SK-N-SH treated with all-trans-retinoic acid at 6 μM for 48 hours (cell line): ENCODE measurements around the gene MKRN2OS.

Experiments
- ATAC-seq: fragments of 200-7000 bp; cut with Tn5 transposase; 3 replicates; pipeline ENCODE4 v1.9.1; 2020; ENCODE audit warnings: mild to moderate bottlenecking, moderate library complexity
- ARNTL ChIP-seq: fragments of 450-650 bp; formaldehyde crosslinking; IDR thresholded peaks from 2 replicates; pipeline ENCODE4 v1.5.0; 2020; ENCODE audit warnings: low read depth, mild to moderate bottlenecking, moderate library complexity, borderline replicate concordance
- BACH2 ChIP-seq: fragments of 250-450 bp; sonication (Bioruptor Pico); IDR thresholded peaks from 2 replicates; pipeline ENCODE4 v1.9.0; 2021; ENCODE audit warnings: mild to moderate bottlenecking, borderline replicate concordance
- CSDC2 ChIP-seq: fragments of 250-450 bp; sonication (Bioruptor Pico); IDR thresholded peaks from 2 replicates; pipeline ENCODE4 v1.5.0; 2020; ENCODE audit warnings: mild to moderate bottlenecking, moderate library complexity
- ESRRG ChIP-seq: fragments of 250-450 bp; sonication (Bioruptor Pico); IDR thresholded peaks from 2 replicates; pipeline ENCODE4 v1.6.1; 2021; ENCODE audit warnings: mild to moderate bottlenecking
- GLIS3 ChIP-seq: fragments of 250-450 bp; sonication (Bioruptor Pico); IDR thresholded peaks from 2 replicates; pipeline ENCODE4 v1.5.0; 2020; ENCODE audit warnings: mild to moderate bottlenecking, moderate library complexity
- ISL1 ChIP-seq: fragments of 250-450 bp; sonication (Bioruptor Pico); IDR thresholded peaks from 2 replicates; pipeline ENCODE4 v2.1.2; 2022; ENCODE audit warnings: mild to moderate bottlenecking, moderate library complexity
- OSR1 ChIP-seq: fragments of 250-450 bp; sonication (Bioruptor Pico); IDR thresholded peaks from 2 replicates; pipeline ENCODE4 v1.8.0; 2022; ENCODE audit warnings: moderate library complexity, mild to moderate bottlenecking, inconsistent platforms
- PPARA ChIP-seq: fragments of 250-450 bp; sonication (Bioruptor Pico); IDR thresholded peaks from 2 replicates; pipeline ENCODE4 v1.5.0; 2020; ENCODE audit warnings: mild to moderate bottlenecking, borderline replicate concordance
- RARB ChIP-seq: fragments of 250-450 bp; sonication (Bioruptor Pico); IDR thresholded peaks from 2 replicates; pipeline ENCODE4 v1.8.0; 2021; ENCODE audit warnings: mild to moderate bottlenecking, moderate library complexity
- SNAI2 ChIP-seq: fragments of 250-450 bp; sonication (Bioruptor Pico); IDR thresholded peaks from 2 replicates; pipeline ENCODE4 v1.5.0; 2020; ENCODE audit warnings: mild to moderate bottlenecking, moderate library complexity
- TCF4 ChIP-seq: fragments of 250-450 bp; sonication (Bioruptor Pico); IDR thresholded peaks from 2 replicates; pipeline ENCODE4 v1.8.0; 2021; ENCODE audit warnings: mild to moderate bottlenecking, moderate library complexity, borderline replicate concordance
- TOX ChIP-seq: fragments of 250-450 bp; sonication (Bioruptor Pico); IDR thresholded peaks from 2 replicates; pipeline ENCODE4 v1.8.0; 2021; ENCODE audit warnings: mild to moderate bottlenecking, moderate library complexity, borderline replicate concordance
- ZC3H10 ChIP-seq: fragments of 250-450 bp; sonication (Bioruptor Pico); IDR thresholded peaks from 2 replicates; pipeline ENCODE4 v1.5.1; 2021; ENCODE audit warnings: mild to moderate bottlenecking, moderate library complexity
- ZFP3 ChIP-seq: fragments of 250-450 bp; sonication (Bioruptor Pico); IDR thresholded peaks from 2 replicates; pipeline ENCODE4 v1.5.0; 2020; ENCODE audit warnings: mild to moderate bottlenecking, moderate library complexity
- ZFP30 ChIP-seq: fragments of 450-650 bp; formaldehyde crosslinking; IDR thresholded peaks from 2 replicates; pipeline ENCODE4 v1.5.0; 2022; ENCODE audit warnings: mild to moderate bottlenecking, moderate library complexity
- ZNF70 ChIP-seq: fragments of 450-650 bp; formaldehyde crosslinking; IDR thresholded peaks from 2 replicates; pipeline ENCODE4 v1.5.0; 2020; ENCODE audit warnings: mild to moderate bottlenecking, moderate library complexity
- ZNF8 ChIP-seq: fragments of 450-650 bp; formaldehyde crosslinking; IDR thresholded peaks from 2 replicates; pipeline ENCODE4 v1.5.0; 2020; ENCODE audit warnings: mild to moderate bottlenecking, moderate library complexity
- TF ChIP-seq, protein P1 (sequence below): fragments of 250-450 bp; sonication (Bioruptor Pico); IDR thresholded peaks from 2 replicates; pipeline ENCODE4 v1.8.0; 2020; ENCODE audit warnings: mild to moderate bottlenecking, moderate library complexity, borderline replicate concordance
- TF ChIP-seq, protein P2 (sequence below): fragments of 250-450 bp; sonication (Bioruptor Pico); IDR thresholded peaks from 2 replicates; pipeline ENCODE4 v1.8.0; 2021; ENCODE audit warnings: low read depth, mild to moderate bottlenecking, moderate library complexity, borderline replicate concordance
- TF ChIP-seq, protein P3 (sequence below): fragments of 250-450 bp; sonication (Bioruptor Pico); IDR thresholded peaks from 2 replicates; pipeline ENCODE4 v1.5.1; 2020; ENCODE audit warnings: low read depth, mild to moderate bottlenecking, moderate library complexity
- TF ChIP-seq, protein P4 (sequence below): fragments of 250-450 bp; sonication (Bioruptor Pico); IDR thresholded peaks from 2 replicates; pipeline ENCODE4 v1.5.1; 2021; ENCODE audit warnings: mild to moderate bottlenecking, moderate library complexity

MKRN2OS gene

DNA sequence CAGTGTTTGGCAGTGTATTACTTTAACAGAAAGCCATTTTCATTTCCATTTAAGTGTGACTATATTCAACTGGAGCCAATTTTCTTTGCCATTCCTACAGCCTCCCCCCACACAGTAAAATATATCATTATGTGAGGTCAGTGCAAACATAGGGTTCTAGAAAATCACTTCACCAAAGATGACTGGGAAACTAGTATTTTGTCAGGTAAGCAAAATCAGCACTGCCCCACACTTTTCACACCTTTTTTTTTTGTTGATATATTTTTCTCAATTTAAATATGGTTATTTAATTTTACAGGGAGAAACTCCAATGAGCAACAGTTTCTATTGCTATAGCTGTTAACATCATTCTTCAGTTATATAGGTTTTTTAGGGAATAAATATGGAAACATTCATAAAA, 29.7 kb downstream of the MKRN2OS start:
- ATAC-seq: no peak
- no peak for TF ChIP-seq GLIS3 (CRISPR knock-in tag)
- TF ChIP-seq CSDC2 (CRISPR knock-in tag): no peak
- TF ChIP-seq RARB (CRISPR knock-in tag): no peak
- TF ChIP-seq, protein P1, sequence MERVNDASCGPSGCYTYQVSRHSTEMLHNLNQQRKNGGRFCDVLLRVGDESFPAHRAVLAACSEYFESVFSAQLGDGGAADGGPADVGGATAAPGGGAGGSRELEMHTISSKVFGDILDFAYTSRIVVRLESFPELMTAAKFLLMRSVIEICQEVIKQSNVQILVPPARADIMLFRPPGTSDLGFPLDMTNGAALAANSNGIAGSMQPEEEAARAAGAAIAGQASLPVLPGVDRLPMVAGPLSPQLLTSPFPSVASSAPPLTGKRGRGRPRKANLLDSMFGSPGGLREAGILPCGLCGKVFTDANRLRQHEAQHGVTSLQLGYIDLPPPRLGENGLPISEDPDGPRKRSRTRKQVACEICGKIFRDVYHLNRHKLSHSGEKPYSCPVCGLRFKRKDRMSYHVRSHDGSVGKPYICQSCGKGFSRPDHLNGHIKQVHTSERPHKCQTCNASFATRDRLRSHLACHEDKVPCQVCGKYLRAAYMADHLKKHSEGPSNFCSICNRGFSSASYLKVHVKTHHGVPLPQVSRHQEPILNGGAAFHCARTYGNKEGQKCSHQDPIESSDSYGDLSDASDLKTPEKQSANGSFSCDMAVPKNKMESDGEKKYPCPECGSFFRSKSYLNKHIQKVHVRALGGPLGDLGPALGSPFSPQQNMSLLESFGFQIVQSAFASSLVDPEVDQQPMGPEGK (CRISPR knock-in tag): no peak
- TF ChIP-seq ESRRG (CRISPR knock-in tag): no peak
- no peak for TF ChIP-seq PPARA (CRISPR knock-in tag)
- TF ChIP-seq, protein P2, sequence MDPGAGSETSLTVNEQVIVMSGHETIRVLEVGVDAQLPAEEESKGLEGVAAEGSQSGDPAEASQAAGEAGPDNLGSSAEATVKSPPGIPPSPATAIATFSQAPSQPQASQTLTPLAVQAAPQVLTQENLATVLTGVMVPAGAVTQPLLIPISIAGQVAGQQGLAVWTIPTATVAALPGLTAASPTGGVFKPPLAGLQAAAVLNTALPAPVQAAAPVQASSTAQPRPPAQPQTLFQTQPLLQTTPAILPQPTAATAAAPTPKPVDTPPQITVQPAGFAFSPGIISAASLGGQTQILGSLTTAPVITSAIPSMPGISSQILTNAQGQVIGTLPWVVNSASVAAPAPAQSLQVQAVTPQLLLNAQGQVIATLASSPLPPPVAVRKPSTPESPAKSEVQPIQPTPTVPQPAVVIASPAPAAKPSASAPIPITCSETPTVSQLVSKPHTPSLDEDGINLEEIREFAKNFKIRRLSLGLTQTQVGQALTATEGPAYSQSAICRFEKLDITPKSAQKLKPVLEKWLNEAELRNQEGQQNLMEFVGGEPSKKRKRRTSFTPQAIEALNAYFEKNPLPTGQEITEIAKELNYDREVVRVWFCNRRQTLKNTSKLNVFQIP (CRISPR knock-in tag): no peak
- TF ChIP-seq TOX: no peak
- no peak for TF ChIP-seq TCF4 (CRISPR knock-in tag)
- TF ChIP-seq ZC3H10 (CRISPR knock-in tag): no peak
- TF ChIP-seq ZFP30 (CRISPR knock-in tag): no peak

DNA sequence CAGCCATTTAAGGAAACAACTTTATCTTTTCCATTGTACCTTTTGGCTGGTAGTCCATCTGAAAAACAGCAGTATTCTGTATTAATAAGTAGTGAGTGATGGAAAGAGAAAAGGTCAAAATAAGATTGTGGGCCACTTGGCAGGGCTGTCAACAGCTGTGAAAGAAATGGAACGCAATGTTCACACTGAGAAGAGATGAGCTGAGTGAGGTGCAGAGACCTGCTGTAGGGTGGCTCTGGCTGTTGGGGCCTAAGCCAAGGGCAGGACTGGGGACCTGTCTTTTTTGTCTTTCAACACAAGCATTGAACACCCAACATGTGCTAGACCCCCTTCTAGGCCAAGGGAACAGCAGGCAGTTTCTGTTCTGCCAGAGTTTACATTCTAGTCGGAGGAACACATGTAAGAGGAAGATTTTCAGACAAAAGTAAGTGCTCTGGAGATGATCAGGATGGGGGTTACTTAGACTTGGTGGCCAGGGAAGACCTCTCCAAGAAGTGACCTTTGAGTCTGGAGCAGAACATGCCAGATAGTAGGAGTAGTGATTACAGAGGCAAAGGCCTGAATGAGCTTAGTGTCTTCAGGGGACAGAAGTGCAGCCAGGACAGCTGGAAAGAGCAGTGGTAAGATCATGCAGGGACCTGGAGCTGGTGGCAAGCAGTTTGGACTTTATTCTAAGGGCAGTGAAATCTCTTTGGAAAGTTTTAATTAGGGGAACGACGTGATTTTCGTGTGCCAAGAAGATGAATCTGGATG, 31.4 kb downstream of the MKRN2OS start:
- TF ChIP-seq PPARA (CRISPR knock-in tag): no peak
- TF ChIP-seq, protein P2 (CRISPR knock-in tag): no peak
- TF ChIP-seq, protein P3, sequence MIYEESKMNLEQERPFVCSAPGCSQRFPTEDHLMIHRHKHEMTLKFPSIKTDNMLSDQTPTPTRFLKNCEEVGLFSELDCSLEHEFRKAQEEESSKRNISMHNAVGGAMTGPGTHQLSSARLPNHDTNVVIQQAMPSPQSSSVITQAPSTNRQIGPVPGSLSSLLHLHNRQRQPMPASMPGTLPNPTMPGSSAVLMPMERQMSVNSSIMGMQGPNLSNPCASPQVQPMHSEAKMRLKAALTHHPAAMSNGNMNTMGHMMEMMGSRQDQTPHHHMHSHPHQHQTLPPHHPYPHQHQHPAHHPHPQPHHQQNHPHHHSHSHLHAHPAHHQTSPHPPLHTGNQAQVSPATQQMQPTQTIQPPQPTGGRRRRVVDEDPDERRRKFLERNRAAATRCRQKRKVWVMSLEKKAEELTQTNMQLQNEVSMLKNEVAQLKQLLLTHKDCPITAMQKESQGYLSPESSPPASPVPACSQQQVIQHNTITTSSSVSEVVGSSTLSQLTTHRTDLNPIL (CRISPR knock-in tag): no peak
- TF ChIP-seq ZFP3: no peak
- TF ChIP-seq ISL1 (CRISPR knock-in tag): no peak
- no peak for TF ChIP-seq BACH2 (CRISPR knock-in tag)
- TF ChIP-seq, protein P1 (CRISPR knock-in tag): no peak
- no peak for TF ChIP-seq OSR1 (CRISPR knock-in tag)
- no peak for TF ChIP-seq CSDC2 (CRISPR knock-in tag)
- TF ChIP-seq TOX: no peak
- TF ChIP-seq, protein P4, sequence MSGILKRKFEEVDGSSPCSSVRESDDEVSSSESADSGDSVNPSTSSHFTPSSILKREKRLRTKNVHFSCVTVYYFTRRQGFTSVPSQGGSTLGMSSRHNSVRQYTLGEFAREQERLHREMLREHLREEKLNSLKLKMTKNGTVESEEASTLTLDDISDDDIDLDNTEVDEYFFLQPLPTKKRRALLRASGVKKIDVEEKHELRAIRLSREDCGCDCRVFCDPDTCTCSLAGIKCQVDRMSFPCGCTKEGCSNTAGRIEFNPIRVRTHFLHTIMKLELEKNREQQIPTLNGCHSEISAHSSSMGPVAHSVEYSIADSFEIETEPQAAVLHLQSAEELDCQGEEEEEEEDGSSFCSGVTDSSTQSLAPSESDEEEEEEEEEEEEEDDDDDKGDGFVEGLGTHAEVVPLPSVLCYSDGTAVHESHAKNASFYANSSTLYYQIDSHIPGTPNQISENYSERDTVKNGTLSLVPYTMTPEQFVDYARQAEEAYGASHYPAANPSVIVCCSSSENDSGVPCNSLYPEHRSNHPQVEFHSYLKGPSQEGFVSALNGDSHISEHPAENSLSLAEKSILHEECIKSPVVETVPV (CRISPR knock-in tag): no peak
- no peak for TF ChIP-seq SNAI2
- TF ChIP-seq RARB (CRISPR knock-in tag): no peak
- no peak for TF ChIP-seq ZNF70 (CRISPR knock-in tag)
- TF ChIP-seq ARNTL (CRISPR knock-in tag): no peak
- TF ChIP-seq ZNF8 (CRISPR knock-in tag): no peak
- no peak for ATAC-seq
